BLaER1 treated with 17β-estradiol and CSF1 and Interleukin-3, amounts not matched to agents 10 nM and 100 nM (cell line): ENCODE measurements around the gene TPCN2.

Experiments
- H3K27ac ChIP-seq, 11 experiments: shearing (Covaris generic); formaldehyde crosslinking; 2 replicates each; pipeline ENCODE4 v1.8.1; 2022
- H3K27me3 ChIP-seq, 11 experiments: shearing (Covaris generic); formaldehyde crosslinking; 2 replicates each; pipeline ENCODE4 v1.8.1; 2022
- H3K36me3 ChIP-seq, 11 experiments: shearing (Covaris generic); formaldehyde crosslinking; 2 replicates each; pipeline ENCODE4 v1.8.1; 2022
- H3K4me1 ChIP-seq, 10 experiments: shearing (Covaris generic); formaldehyde crosslinking; 2 replicates each; pipeline ENCODE4 v1.8.1; 2022
- H3K4me2 ChIP-seq, 11 experiments: shearing (Covaris generic); formaldehyde crosslinking; 2 replicates each; pipeline ENCODE4 v1.8.1; 2022
- H3K4me3 ChIP-seq, 10 experiments: shearing (Covaris generic); formaldehyde crosslinking; 2 replicates each; pipeline ENCODE4 v1.8.1; 2022
- H3K9ac ChIP-seq, 11 experiments: shearing (Covaris generic); formaldehyde crosslinking; 2 replicates each; pipeline ENCODE4 v1.8.1; 2022
- H3K9me3 ChIP-seq, 11 experiments: shearing (Covaris generic); formaldehyde crosslinking; replicated peaks in 1 of 11; 2 replicates each; pipeline ENCODE4 v1.8.1; 2022
- H4K20me1 ChIP-seq, 11 experiments: shearing (Covaris generic); formaldehyde crosslinking; 2 replicates each; pipeline ENCODE4 v1.8.1; 2022
- Cebpa-rat ChIP-seq, 11 experiments: shearing (Covaris generic); IDR thresholded peaks; 2 replicates each; pipeline ENCODE4 v1.8.1; 2022

The TPCN2 gene

DNA sequence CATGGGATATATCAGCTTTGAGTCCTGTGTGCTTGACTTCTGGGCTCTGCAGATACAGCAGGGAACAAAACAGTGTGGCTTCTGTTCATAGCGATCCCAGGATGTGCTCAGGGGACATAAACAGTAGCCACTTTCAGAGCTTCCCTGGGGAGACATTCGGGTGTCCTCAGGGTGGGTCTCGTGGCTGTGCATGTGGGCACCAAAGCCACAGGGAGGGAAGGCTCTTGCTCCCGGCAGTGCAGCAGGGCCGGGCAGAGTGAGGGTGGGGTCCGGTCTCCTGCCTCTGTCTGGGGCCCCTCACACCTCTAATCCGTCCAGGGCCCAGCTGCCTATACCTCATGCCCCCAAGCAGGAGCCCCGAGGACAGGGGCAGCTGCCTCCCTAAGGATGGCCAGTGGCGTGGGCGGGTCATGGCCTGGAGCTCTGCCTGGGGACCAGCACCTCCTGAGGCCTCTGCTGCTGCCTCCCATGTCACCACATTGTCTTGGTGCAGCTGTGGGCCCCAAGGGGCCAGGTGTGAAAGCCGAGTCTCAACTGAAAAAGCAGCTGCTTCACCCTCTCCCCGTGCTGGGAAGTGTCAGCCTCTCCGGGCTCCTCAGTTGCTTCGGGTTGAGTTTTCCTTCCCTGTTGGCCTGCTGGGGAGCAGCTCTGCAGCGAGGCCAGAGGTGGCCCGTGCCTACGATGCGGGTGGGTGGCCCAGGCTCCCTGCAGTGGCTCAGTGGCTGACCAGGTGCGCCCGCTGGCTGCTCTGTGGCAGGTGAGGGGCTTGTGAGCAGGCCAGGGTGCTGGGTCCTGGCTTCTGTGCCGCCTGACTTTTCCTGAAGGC lies 3.8 kb downstream of the TPCN2 start:
- H3K9me3 ChIP-seq: no peaks in the 10 kb centered on the region
- H3K27me3 ChIP-seq: no peaks in the 10 kb centered on the region
- H3K4me2 ChIP-seq: peak overlapping the region; percentile 91 to 98 (median 96)
- H3K36me3 ChIP-seq: peaks cover 7 to 31% (median 22%) of the 10 kb centered on the region in 11 experiments; a peak in 21 of 22 replicates
- peak overlapping the region in 10 of 11 experiments; percentile 17 to 97 (median 52); a peak in 18 of 22 replicates for H3K9ac ChIP-seq
- H3K4me3 ChIP-seq: peak overlapping the region in 3 of 10 experiments; percentile 14 to 30 (median 23); a peak in 3 of 20 replicates
- H3K4me1 ChIP-seq: peaks cover 88 to 96% (median 94%) of the 10 kb centered on the region in 10 experiments
- peaks cover 74 to 81% (median 81%) of the 10 kb centered on the region in 11 experiments for H4K20me1 ChIP-seq
- TF ChIP-seq Cebpa-rat (IDR thresholded peaks at IDR 0.05): no peak
- H3K27ac ChIP-seq: no peak overlapping the region

DNA sequence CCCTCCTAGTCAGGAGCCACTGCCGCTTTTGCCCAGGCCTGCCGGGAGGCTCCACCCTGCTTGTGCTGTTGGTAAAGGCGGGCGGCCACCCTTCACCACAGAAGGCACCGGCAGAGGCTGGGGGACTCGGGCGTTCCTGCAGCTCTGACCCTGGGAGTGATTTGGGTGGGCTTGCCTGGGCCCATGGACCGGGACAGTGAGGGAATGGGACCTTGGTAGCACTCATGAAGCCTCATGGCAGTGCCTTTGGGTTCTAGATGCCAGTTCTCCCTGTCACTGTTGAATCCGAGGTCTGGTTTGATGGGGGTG lies 4.4 kb downstream of the TPCN2 start:
- Histone ChIP-seq H3K9ac (peak overlapping the region in 5 of 11 experiments; percentile 57 to 97 (median 66); a peak in 7 of 22 replicates), H3K4me1 (peaks cover 90 to 96% (median 94%) of the 10 kb centered on the region in 10 experiments), H4K20me1 (peaks cover 80 to 87% (median 86%) of the 10 kb centered on the region in 11 experiments), H3K27me3 (no peaks in the 10 kb centered on the region), H3K4me2 (peak overlapping the region; percentile 91 to 98 (median 96)), H3K27ac (no peak overlapping the region), H3K4me3 (no peak overlapping the region), H3K36me3 (peaks cover 7 to 36% (median 28%) of the 10 kb centered on the region in 11 experiments; a peak in 21 of 22 replicates), H3K9me3 (no peaks in the 10 kb centered on the region)
- TF ChIP-seq Cebpa-rat (IDR thresholded peaks at IDR 0.05): no peak

- TF ChIP-seq Cebpa-rat (IDR thresholded peaks at IDR 0.05): no peak
- Histone ChIP-seq H3K9ac (peak overlapping the region in 1 of 11 experiments; percentile 60; a peak in 1 of 22 replicates), H4K20me1 (peaks cover 87 to 94% (median 93%) of the 10 kb centered on the region in 11 experiments), H3K4me3 (no peak overlapping the region), H3K4me1 (peaks cover 93 to 98% (median 96%) of the 10 kb centered on the region in 10 experiments), H3K36me3 (peaks cover 7 to 43% (median 30%) of the 10 kb centered on the region in 11 experiments; a peak in 21 of 22 replicates), H3K27ac (no peak overlapping the region), H3K27me3 (no peaks in the 10 kb centered on the region), H3K9me3 (no peaks in the 10 kb centered on the region), H3K4me2 (peak overlapping the region; percentile 91 to 98 (median 96))
These were observed 5.0 kb downstream of the TPCN2 start for GRCh38 chr11:69053546-69054396.

GRCh38 chr11:69054397-69055211 lies 5.9 kb downstream of the TPCN2 start:
- H3K4me1 ChIP-seq: peaks cover 90 to 99% (median 93%) of the 10 kb centered on the region in 10 experiments
- peaks cover 95 to 100% (median 100%) of the 10 kb centered on the region in 11 experiments for H4K20me1 ChIP-seq
- no peak for TF ChIP-seq Cebpa-rat (IDR thresholded peaks at IDR 0.05)
- peak overlapping the region in 6 of 11 experiments; percentile 1 to 50 (median 28); a peak in 3 of 22 replicates for H3K9ac ChIP-seq
- peak overlapping the region in 1 of 10 experiments; percentile 35; a peak in 1 of 20 replicates for H3K4me3 ChIP-seq
- peaks cover 11 to 51% (median 33%) of the 10 kb centered on the region in 11 experiments for H3K36me3 ChIP-seq
- H3K27me3 ChIP-seq: no peaks in the 10 kb centered on the region
- H3K27ac ChIP-seq: no peak overlapping the region
- no peaks in the 10 kb centered on the region for H3K9me3 ChIP-seq
- peak overlapping the region; percentile 91 to 98 (median 96) for H3K4me2 ChIP-seq

GRCh38 chr11:69055212-69055586 lies 6.5 kb downstream of the TPCN2 start:
- Histone ChIP-seq H3K27ac (peak overlapping the region in 1 of 11 experiments; percentile 46; a peak in 1 of 22 replicates), H4K20me1 (peaks cover 96 to 100% (median 100%) of the 10 kb centered on the region in 11 experiments), H3K36me3 (peaks cover 17 to 57% (median 39%) of the 10 kb centered on the region in 11 experiments), H3K27me3 (no peaks in the 10 kb centered on the region), H3K4me3 (peak overlapping the region in 2 of 10 experiments; percentile 12 to 35; a peak in 2 of 20 replicates), H3K4me1 (peaks cover 84 to 95% (median 88%) of the 10 kb centered on the region in 10 experiments), H3K9ac (peak overlapping the region in 7 of 11 experiments; percentile 1 to 50 (median 32); a peak in 3 of 22 replicates), H3K4me2 (peak overlapping the region; percentile 91 to 98 (median 96)), H3K9me3 (no peaks in the 10 kb centered on the region)
- TF ChIP-seq Cebpa-rat (IDR thresholded peaks at IDR 0.05): no peak

DNA sequence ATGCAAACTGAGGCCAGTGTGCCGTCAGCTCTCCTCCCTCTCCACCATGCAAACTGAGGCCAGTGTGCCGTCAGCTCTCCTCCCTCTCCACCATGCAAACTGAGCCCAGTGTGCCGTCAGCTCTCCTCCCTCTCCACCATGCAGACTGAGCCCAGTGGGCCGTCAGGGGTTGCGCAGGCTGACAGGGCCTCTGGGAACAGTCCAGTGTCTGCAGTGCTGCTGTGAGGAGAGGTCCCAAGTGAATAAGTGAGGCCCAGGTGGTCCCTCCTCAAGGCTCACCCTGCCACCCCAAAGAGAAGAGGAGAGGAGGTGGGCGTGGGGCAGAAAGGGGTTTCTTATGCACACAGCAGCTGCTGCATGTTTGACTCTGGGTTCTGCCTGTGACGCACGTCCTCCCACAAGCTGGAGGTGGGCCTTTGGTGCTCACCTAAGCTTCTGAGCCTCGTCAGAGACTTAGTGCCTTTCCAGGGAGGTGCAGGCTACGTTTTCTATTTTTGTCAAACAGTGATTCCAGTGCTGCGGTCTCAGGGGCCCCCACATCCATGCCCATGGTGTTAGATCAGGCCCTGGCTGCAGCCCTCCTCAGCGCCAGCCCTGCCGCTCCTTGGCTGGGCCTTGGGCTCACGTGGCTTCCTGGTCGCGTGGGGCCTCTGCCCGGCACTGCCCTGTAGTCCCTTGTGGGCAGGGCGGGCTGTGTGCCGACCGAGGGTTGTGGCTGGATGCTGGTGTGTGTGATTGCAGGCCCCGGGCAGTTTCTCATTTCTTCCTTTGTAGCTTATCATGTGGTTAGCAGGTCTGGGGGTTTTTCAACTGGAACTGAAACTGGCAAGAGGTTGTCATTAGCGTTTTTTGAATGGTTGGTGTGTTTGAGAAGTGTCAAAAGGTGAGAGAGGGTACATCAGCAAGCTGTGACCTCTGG lies 7.1 kb downstream of the TPCN2 start:
- H3K4me2 ChIP-seq: peak overlapping the region; percentile 91 to 98 (median 96)
- peak overlapping the region; percentile 28 to 53 (median 42); a peak in 15 of 22 replicates for H3K27ac ChIP-seq
- H4K20me1 ChIP-seq: peaks cover 96 to 100% (median 100%) of the 10 kb centered on the region in 11 experiments
- peak overlapping the region; percentile 4 to 57 (median 47); a peak in 15 of 22 replicates for H3K9ac ChIP-seq
- peaks cover 18 to 64% (median 45%) of the 10 kb centered on the region in 11 experiments for H3K36me3 ChIP-seq
- peaks cover 78 to 95% (median 86%) of the 10 kb centered on the region in 10 experiments for H3K4me1 ChIP-seq
- no peaks in the 10 kb centered on the region for H3K9me3 ChIP-seq
- TF ChIP-seq Cebpa-rat (IDR thresholded peaks at IDR 0.05): no peak
- no peaks in the 10 kb centered on the region for H3K27me3 ChIP-seq
- H3K4me3 ChIP-seq: peak overlapping the region in 6 of 10 experiments; percentile 4 to 35 (median 12); a peak in 7 of 20 replicates

- H3K36me3 ChIP-seq: peaks cover 18 to 77% (median 47%) of the 10 kb centered on the region in 11 experiments
- H3K4me2 ChIP-seq: peak overlapping the region; percentile 91 to 98 (median 96); a peak in 21 of 22 replicates
These were observed 8.5 kb downstream of the TPCN2 start for GRCh38 chr11:69057236-69057635.

More at GRCh38 chr11:69057236-69057635, 8.5 kb downstream of the TPCN2 start:
- peaks cover 96 to 100% (median 100%) of the 10 kb centered on the region in 11 experiments for H4K20me1 ChIP-seq
- H3K9me3 ChIP-seq: no peaks in the 10 kb centered on the region
- no peak overlapping the region for H3K4me3 ChIP-seq
- peaks cover 64 to 86% (median 74%) of the 10 kb centered on the region in 10 experiments for H3K4me1 ChIP-seq
- H3K27me3 ChIP-seq: no peaks in the 10 kb centered on the region
- H3K9ac ChIP-seq: no peak overlapping the region
- no peak for TF ChIP-seq Cebpa-rat (IDR thresholded peaks at IDR 0.05)
- no peak overlapping the region for H3K27ac ChIP-seq
